Smooth muscle cell of the brain vasculature (primary cell): ENCODE results near the gene MYLK2.
"Not testable (repeated sequence)": the region's sequence is repeated elsewhere in the genome, so short reads cannot be mapped to it uniquely, and the experiment has no call there.

Source experiments
- DNase-seq: peaks from one replicate; pipeline ENCODE4 v3.0.0-alpha.2; 2012; ENCODE audit warnings: low read depth, low spot score

The MYLK2 gene

DNA sequence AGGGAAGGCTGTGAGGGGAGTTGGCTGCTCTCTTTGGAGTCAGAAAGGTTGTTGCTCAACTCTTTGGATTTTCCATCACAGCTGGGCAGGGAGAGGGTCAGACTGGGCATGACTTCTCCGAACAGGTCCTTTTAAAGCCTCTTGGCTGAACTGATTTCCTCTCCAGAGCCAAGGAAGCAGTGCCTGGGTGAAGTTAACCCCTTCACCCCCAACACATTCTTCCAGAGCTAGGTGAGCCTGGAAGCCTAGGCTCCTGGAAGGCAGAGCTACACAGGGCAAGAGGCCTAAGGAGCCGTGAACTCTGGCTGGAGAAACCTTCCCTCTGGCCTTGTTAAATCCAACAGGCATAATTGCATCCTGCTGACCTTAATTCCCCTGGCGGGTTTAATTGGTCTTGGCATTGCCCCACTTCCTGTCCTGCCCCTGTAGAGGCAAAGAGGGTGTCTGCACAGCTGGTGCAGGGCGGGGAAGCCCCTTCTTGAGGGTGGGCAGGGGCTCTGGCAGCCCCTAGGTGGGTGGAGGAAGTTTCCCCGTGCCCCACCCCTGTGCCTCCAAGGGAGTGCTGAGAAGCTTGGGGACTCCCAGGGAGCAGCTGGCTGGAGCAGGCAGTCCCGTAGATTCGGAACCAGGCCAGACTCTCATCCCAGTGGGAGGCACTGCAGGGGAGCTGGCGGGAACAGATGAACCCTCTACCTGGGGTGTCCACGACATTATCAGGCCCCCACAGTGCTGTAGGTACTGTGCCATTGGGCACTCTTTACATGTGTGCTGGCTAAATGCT is 3.6 kb upstream of the MYLK2 start:
- no peak for DNase-seq

DNA sequence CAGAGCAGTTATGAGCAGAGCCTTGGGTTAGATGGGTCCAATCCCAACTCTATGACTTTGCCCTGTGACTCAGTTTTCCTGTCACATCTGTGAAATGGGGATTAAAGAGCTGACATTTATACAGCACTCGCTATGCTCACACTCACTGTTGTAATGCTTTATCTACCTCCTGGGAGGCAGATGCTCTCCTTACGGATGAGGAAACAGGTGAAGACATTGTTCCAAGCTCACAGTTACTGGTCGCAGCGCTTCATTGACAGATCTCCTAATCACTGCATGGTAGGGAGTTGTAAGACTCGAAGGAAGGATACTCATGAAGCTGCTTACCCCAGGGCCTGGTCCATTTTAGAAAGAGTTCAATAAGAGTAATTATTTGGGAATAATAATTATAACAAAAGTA is 2.9 kb upstream of the MYLK2 start:
- no peak for DNase-seq

DNA sequence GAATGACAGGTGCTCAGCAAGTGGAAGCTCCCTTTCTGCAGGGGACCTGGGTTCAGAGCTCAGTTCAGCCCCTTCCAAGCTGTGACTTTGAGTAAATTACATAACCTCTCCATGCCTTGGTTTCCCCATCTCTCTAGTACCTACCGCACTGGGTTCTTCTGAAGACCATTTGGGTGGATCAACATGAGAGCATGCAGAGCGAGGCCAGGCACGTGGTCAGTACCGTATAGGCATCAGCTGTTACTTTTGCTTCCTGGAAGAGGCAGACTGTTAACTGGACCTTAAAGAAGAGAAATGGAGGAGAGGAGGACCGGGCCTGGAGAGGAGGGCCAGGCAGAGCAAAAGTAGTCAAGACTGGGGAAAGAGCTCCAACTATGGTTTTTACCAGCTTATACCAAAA is 1.7 kb upstream of the MYLK2 start:
- DNase-seq, result no peak

DNA sequence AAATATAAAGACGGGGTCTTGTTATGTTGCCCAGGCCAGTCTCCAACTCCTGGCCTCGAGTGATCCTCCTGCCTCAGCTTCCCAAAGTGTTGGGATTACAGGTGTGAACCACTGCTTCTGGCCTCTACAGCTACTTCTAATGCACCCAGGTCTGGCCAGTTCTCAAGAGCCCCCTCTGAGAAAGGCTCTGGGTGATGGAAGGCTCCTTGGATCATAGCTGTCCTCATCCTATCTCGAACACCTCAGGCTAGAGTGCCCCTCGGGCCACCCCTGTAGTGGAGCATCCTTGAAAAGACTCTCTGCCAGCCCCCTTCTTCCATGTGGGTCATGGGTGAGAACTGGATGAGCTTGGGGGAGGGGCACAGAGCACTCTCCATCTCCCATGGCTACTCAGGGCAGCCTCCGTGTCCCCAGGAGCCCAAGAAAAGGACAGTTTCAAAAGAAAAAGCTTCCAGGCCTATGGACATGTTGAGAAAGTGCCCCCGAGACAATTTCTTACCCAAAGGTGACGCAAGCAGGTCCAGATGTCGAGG is 714 bp upstream of the MYLK2 start:
- no peak for DNase-seq

DNA sequence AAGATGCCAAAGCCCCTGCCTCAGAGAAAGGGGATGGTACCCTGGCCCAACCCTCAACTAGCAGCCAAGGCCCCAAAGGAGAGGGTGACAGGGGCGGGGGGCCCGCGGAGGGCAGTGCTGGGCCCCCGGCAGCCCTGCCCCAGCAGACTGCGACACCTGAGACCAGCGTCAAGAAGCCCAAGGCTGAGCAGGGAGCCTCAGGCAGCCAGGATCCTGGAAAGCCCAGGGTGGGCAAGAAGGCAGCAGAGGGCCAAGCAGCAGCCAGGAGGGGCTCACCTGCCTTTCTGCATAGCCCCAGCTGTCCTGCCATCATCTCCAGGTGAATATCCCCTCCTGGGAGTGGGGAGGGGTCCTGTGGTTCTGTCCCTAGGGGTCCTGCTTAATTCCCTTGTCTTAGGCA is 1.1 kb downstream of the MYLK2 start:
- DNase-seq, result no peak

DNA sequence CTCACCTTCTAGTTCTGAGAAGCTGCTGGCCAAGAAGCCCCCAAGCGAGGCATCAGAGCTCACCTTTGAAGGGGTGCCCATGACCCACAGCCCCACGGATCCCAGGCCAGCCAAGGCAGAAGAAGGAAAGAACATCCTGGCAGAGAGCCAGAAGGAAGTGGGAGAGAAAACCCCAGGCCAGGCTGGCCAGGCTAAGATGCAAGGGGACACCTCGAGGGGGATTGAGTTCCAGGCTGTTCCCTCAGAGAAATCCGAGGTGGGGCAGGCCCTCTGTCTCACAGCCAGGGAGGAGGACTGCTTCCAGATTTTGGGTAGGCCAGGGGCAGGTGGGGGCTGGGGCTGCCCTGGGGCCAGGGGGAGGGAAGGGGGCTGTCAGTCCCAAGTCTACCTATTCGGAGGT is 2.3 kb downstream of the MYLK2 start:
- DNase-seq, result no peak

DNA sequence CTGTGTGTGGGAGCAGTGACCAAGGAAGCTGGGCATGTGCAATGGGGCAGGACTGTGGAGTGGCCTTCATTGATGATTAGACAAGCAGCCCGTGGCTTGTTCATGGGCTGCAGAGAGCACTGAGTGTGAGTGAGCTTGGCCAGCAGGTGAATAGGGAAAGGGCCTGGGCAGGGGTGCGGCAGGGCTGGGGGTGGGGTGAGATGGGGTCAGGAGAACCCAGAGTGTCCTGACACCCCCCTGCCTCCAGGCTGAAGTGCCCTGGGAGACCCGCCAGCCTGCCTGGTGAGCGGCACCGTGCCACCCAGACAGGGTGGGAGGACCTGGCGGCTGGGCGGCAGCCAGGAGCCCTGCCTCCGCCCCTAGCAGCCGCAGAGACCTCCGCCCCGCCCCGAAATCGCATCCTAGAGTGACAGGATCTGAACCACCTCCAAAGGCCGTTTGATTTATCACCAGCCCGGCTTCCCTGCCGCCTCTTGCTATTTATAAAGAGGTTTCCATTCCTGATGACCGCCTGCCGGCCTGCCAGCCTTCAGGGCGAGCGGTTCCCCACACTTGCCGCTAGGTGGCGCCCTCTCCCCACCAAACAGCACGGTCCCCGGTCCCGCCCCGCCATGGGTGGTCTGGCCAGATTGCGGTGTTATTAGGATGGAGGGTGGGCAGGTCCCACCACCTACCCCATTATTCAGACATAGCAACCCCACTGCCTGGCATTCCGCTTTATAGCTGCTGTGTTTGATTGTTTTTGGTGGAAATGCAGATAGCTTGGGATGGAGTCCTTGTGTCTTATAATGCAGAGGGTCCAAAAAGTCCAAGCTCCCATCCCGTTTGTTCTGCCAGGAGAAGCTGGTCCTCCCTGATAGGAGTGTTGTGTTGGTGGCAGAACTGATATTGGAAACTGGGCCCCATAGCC is 3.5 kb downstream of the MYLK2 start:
- DNase-seq, result no peak

DNA sequence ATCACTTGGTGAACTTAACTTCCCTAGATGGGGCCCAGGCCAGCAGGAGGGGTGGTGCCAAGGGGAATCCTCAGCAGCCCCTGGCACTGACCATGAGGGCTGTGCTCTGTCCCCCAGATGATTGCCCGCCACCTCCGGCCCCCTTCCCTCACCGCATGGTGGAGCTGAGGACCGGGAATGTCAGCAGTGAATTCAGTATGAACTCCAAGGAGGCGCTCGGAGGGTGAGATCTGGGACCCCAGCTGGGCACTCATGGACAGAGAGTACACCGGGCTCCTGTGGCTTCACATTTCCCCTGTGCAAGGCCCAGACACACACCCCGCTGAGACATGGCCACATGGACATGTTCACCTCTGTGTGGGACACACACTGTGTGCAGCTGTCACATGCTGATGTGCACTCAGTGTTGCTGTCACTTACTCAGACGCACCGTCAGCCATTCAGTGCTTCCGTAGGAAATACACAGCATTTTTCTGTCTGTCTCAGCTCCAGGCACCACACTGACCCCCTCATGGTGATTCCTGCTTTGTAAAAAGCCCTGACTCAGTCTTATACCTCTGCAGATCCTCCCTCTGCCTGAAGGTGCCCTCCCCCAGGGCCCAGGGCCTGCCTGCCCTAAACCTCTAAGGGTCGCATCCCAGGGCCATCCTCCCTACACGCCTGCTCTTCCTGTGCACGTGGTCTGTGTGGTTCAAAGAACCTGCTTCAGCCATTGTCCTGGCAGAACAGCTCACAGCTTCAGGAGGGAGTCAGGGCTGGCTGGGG is 4.4 kb downstream of the MYLK2 start:
- no peak for DNase-seq

DNA sequence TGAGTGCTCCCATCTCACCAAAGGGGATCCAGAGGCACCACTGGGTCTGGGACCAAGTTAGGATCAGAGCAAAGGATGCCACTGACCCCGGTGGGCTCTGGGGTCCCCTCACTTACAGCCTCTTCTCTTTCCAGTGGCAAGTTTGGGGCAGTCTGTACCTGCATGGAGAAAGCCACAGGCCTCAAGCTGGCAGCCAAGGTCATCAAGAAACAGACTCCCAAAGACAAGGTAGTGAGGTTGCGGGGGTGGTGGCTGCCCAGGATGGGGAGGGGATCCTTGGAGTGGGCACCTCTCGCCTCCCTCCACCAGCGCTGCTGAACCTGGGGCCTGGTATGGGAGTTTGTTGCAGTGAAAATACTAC is 4.9 kb downstream of the MYLK2 start:
- no peak for DNase-seq

DNA sequence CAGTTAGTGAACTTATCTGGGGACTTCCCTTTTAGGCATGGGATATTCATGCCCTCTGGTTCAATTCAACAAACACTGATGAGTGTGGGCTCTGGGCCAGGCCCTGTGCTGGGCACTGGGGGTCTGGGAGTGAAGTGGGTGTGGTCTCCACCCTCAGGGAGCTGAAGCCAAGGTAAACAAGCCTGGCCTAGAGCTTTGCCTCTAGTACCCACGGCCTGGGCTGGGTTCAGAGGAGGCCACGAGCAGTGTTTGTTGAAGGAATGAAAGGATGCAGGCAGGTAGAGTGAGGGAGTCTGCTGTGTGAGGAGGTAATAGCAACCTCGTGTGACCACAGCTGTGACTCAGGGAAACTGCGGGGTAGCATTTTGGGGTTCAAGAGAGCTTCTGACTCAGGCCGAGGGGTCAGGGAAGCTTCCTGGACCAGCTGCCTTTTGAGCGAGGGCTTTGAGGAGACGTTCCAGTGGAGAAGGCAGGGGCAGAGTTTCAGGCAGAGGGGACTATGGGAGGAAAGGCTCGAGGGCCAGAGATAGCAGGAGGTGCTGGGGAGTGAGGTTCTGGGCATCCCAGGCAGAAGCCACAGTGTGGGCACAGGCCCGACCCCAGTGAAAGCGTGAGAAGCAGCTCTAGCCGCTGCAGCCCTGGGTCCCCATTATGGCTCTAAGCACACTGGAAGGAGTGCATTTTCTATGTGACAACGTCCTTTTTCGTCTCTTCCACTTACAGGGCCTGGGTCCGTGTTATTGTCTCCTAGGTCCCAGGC is 5.6 kb downstream of the MYLK2 start:
- no peak for DNase-seq

DNA sequence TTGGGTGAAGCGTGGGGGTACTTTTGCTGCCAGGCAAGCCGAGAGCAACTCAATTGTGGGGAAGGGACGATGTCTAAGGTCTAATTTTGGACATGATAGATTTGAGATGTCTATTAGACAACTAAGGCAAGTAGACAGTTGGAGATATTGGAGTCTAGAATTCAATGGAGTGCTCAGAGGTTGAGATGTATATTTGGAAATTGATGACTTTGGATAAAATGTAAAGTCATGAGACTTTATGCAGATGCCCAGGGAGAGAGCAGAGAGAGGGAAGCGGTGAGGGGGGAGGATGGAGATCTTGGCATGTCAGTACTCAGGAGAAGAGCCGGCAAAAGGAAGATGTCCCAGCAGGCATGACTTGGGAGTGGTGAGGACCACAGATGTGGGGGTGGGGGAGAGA is 6.9 kb downstream of the MYLK2 start:
- DNase-seq, result no peak

DNA sequence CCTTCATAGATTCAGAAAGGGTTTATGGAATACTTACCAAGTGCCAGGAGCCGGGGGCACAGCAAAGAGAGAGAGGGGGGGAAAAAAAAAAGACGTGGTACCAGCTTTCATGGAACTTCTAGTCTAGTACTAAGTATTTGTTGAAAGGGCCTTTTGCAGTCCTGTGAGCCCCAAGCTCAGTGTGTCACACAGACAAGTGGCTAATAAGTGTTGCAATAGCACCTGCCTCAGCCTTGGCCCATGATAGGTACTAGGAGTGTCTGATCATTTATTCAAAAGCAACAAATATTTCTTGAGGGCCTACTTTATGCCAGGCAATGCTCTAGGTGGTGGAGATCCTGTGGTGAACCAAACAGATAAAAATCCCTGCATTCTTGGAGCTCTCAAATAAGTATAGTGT is 7.9 kb downstream of the MYLK2 start:
- DNase-seq, result no peak

DNA sequence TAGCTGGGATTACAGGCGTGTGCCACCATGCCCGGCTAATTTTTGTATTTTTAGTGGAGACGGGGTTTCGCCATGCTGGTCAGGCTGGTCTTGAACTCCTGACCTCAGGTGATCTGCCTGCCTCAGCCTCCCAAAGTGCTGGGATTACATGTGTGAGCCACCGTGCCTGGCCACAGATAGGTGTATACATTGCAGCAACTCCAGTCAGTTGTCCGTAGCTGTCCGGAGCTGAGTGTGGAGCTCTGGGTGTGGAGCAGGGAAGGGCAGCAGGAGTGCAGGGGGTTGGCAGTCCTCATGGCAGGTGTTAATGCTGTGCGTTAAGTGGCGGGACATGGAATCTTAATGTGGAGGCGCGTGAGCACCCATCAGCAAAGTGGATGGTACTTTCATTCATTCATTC is 8.9 kb downstream of the MYLK2 start:
- not testable (repeated sequence) for DNase-seq

DNA sequence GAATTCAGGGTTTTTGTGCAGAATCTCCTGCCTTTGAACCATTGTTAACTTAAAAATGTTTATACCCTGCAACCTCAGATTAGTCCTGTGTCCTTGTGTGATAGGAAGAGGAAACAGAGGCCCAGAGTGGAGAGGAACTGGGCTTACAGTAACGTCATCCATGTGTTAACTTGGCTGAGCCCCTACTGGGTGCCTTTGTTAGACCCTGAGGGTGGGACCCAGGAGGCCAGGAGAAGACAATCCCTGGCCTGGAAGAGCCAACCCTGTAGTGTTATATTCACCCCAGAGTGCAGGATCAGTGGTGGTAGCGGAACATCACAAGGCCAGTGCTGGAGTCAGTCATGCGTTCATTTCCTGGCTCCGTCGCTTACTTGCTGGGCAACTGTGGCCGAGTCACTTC is 10.6 kb downstream of the MYLK2 start:
- no peak for DNase-seq

DNA sequence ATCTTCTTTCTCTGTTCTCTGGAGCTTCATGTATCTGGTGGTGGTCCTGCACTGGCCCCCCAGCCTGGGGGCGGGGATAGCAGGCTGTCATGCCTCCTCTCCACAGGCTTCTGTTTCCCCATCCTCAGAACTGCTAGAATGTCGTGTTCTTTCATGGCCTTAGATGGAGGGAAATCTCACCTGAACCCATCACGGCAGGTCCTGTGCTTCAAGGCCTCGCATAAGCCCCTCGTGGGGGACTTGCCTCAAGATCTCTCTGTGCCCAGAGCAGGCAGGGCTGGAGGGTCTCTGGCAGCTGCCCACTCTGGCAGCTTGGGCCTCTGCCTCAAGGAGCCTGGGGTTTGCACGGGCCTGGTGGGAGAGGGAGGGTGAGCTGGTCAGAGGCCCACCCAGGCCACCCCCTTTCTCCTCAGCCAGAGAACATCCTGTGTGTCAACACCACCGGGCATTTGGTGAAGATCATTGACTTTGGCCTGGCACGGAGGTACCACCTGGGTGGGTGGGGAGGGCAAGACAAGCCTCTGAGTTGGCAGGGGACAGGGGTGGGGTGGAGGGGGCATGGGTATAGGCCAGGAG is 11.3 kb downstream of the MYLK2 start:
- DNase-seq, result no peak

DNA sequence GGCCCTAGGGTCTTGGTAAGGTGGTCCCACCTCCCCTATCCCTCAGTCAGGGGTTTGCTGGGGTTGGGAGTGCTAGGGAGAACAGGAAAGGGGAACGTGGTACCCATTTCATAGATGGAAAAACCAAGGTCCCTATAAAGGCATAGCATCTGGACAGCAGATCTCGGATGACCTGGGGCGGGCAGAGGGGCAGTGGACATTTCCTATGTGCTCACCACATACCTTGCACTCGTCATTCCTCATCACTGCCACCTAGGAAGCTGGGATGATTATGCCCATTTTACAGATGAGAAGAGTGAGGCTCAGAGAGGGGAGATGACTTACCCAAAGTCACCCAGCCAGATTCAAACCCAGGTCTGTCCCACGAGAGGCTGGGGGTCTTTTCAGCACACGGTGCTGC is 12.1 kb downstream of the MYLK2 start:
- no peak for DNase-seq

DNA sequence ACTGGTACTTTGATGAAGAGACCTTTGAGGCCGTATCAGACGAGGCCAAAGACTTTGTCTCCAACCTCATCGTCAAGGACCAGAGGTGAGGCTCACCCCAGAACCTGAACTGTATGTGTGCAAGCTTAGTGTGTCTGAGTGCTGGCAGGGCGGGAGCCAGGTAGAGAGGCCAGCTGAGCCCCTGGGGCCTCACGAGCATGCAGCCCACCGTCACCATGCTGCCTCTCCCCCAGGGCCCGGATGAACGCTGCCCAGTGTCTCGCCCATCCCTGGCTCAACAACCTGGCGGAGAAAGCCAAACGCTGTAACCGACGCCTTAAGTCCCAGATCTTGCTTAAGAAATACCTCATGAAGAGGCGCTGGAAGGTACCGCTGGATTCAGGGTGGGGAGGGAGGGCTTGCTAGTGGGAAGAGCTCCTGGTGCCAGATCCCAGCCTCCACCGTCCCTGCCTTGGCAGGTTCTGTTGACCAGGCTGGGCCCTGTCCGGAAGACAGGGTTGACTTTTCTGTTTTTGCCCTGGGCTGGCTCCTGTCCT is 12.7 kb downstream of the MYLK2 start:
- no peak for DNase-seq

DNA sequence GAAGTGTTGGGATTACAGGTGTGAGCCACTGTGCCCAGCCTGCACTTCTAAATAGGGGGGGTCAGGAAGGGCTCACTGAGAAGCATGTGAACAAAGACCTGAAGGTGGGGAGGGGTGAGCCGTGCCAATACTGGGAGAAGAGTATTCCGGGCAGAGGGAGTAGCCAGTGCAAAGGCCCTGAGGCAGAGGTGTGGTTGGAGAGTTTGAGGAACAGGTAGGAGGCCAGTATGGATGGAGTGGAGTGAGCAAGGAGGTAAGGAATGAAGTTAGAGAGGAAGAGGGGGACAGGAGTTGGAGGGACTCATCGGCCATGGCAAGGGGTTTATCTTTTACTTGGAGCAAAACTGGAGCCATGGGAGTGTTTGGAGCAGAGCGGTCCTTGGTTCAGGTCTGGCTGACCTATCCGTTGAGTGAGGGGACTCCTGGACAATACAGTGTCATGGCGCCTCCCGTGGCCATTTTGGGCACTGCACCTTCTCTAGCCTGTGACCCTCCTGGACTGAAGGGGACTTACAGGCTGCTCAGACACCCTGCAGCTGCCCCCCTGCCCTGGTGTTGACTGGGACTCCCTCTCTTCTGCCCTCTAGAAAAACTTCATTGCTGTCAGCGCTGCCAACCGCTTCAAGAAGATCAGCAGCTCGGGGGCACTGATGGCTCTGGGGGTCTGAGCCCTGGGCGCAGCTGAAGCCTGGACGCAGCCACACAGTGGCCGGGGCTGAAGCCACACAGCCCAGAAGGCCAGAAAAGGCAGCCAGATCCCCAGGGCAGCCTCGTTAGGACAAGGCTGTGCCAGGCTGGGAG is 14.2 kb downstream of the MYLK2 start:
- DNase-seq, result no peak

DNA sequence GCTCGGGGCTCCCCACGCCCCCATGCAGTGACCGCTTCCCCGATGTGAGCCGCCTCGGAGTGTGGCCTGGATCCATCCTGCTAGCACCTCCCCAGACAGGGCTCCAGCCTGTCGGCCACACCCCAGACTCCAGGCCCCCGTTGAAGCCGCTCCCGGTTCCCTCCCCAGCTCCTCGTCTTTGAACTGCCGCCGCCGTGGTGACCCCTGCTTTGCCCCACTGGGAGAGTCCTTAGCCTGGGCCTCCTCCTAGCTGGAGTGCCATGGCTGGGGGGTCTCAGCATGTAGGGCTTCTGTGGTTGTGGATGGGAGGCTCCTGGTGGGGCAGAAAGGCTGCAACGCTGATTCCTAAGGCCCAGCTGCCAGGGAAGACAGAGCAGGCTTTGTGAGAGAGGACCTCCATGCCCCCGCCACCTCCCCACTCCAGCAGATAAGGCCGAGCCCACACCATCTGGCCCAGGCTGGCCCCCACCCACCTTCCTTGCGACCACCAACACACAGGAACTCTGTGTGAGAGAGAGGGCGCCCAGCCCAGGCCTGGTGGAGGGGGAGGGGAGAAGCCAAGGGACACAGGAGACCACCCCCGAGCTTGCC is 14.9 kb downstream of the MYLK2 start:
- no peak for DNase-seq
